ENCODE results near the gene STAG1.

Gene STAG1

GRCh38 chr3:136703429-136703828 lies 48.7 kb downstream of the STAG1 start:
- no peak for DNase-seq (ENCODE audit: low read depth)
- no peak overlapping the region for H3K4me3 ChIP-seq (ENCODE audit: low read length)
- TF ChIP-seq, protein P1, sequence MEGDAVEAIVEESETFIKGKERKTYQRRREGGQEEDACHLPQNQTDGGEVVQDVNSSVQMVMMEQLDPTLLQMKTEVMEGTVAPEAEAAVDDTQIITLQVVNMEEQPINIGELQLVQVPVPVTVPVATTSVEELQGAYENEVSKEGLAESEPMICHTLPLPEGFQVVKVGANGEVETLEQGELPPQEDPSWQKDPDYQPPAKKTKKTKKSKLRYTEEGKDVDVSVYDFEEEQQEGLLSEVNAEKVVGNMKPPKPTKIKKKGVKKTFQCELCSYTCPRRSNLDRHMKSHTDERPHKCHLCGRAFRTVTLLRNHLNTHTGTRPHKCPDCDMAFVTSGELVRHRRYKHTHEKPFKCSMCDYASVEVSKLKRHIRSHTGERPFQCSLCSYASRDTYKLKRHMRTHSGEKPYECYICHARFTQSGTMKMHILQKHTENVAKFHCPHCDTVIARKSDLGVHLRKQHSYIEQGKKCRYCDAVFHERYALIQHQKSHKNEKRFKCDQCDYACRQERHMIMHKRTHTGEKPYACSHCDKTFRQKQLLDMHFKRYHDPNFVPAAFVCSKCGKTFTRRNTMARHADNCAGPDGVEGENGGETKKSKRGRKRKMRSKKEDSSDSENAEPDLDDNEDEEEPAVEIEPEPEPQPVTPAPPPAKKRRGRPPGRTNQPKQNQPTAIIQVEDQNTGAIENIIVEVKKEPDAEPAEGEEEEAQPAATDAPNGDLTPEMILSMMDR (conservative IDR thresholded peaks at IDR 0.05; ENCODE audit: low read length): no peak

DNA sequence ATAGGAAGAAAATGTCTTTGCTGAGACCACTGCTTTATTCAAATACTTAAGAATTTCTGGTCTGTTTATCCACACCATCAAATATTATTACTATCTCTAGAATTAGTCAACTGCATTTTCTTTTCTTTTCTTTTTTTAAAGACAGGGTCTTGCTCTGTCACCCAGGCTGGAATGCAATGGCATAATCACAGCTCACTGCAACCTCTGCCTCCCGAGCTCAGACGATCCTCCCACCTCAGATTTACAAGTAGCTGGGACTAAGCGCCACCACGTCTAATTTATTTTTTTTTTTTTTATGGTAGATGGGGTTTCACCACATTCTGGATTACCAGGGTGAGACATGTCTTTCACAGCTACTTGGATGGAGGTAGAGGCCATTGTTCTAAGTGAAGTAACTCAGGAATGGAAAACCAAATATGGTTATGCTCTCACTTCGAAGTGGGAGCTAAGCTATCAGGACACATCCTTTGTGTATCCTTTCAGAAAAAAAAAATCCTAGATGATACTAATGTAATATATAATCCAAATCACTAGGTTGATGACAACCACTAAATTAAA lies 52.8 kb downstream of the STAG1 start:
- DNase-seq (ENCODE audit: low read depth): no peak
- TF ChIP-seq, protein P1 (conservative IDR thresholded peaks at IDR 0.05; ENCODE audit: low read length): no peak
- no peak overlapping the region for H3K4me3 ChIP-seq (ENCODE audit: low read length)

- no peak for DNase-seq (ENCODE audit: low read depth)
- TF ChIP-seq, protein P1 (conservative IDR thresholded peaks at IDR 0.05; ENCODE audit: low read length): no peak
- no peak overlapping the region for H3K4me3 ChIP-seq (ENCODE audit: low read length)
These were observed 53.8 kb downstream of the STAG1 start for GRCh38 chr3:136698361-136698760.

GRCh38 chr3:136696797-136697196 lies 55.4 kb downstream of the STAG1 start:
- DNase-seq (ENCODE audit: low read depth): no peak
- H3K4me3 ChIP-seq (ENCODE audit: low read length): no peak overlapping the region
- TF ChIP-seq, protein P1 (conservative IDR thresholded peaks at IDR 0.05; ENCODE audit: low read length): no peak

DNA sequence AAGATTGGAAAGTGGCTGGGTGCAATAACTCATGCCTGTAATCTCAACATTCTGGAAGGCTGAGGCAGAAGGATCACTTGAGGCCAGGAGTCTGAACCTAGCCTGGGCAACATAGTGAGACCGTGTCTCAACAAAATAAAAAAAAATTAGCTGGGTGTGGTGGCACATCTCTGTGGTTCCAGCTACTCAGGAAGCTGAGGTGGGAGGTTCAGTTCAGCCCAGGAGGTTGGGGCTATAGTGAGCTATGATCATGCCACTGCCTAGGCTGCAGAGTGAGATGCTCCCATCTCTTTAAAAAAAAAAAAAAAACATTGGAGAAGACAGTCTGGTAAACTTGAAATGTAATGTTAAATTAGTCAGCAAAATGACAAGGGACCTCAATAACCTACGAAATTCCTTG lies 57.9 kb downstream of the STAG1 start:
- TF ChIP-seq, protein P1 (conservative IDR thresholded peaks at IDR 0.05; ENCODE audit: low read length): no peak
- no peak overlapping the region for H3K4me3 ChIP-seq (ENCODE audit: low read length)
- DNase-seq (ENCODE audit: low read depth): no peak

DNA sequence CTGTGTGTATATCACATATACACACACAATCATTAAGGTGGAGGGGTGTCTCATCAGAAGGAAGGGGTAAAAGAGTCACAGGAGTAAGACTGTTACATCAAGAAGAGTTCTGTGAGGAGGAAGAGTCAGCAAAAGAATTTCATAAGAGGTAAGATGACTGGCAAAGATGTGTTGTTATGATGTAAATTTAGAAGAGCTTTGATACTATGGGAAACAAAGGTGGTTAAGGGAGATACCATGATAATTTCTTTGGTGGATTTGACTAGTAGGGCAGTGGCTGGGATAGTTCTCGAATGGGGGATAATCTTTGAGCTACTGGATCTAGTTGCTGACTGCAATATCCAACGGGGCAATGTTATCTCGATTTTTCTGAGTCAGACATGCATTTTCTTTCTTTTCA lies 61.6 kb downstream of the STAG1 start:
- no peak overlapping the region for H3K4me3 ChIP-seq (ENCODE audit: low read length)
- DNase-seq (ENCODE audit: low read depth): no peak
- TF ChIP-seq, protein P1 (conservative IDR thresholded peaks at IDR 0.05; ENCODE audit: low read length): no peak

- TF ChIP-seq, protein P1 (conservative IDR thresholded peaks at IDR 0.05; ENCODE audit: low read length): no peak
- DNase-seq (ENCODE audit: low read depth): no peak
- H3K4me3 ChIP-seq (ENCODE audit: low read length): no peak overlapping the region
These were observed 66.3 kb downstream of the STAG1 start for GRCh38 chr3:136685882-136686281.

Data from AG10803 (cell line).